Measurements from ENCODE around the gene DPM3. TPM values are rescaled to one million over a fixed set of nuclear protein-coding genes. Genes with fewer than 3 reads are reported as not detected.
"Not testable (repeated sequence)": the region's sequence is repeated elsewhere in the genome, so short reads cannot be mapped to it uniquely, and the experiment has no call there.

Gene DPM3
- polyA plus RNA-seq, 1 of the 3 experiments (the other 2 are of a cell fraction), result 317 TPM

- TF ChIP-seq TEAD4 (IDR thresholded peaks at IDR 0.05; ENCODE audit: borderline replicate concordance, insufficient read depth) (no peak), GATA2 (CRISPR knock-in tag; IDR thresholded peaks at IDR 0.05) (no peak), REST (IDR thresholded peaks at IDR 0.05; ENCODE audit: low read depth, low read length) (no peak), USF2 (IDR thresholded peaks at IDR 0.05; ENCODE audit: borderline replicate concordance, low read depth, low read length) (no peak), CTCF (IDR thresholded peaks at IDR 0.05) (no peak), RXRA (IDR thresholded peaks at IDR 0.05; ENCODE audit: borderline replicate concordance, low read depth) (no peak), RFX5 (IDR thresholded peaks at IDR 0.05; ENCODE audit: low read length) (no peak), USF1 (IDR thresholded peaks at IDR 0.05; ENCODE audit: borderline replicate concordance, low read depth) (no peak), TCF12 (IDR thresholded peaks at IDR 0.05) (no peak), FOXJ3 (CRISPR knock-in tag; IDR thresholded peaks at IDR 0.05) (no peak)
- Histone ChIP-seq H3K79me2 (ENCODE audit: insufficient read depth) (no peaks in the 10 kb centered on the region), H3K9me2 (no peaks in the 10 kb centered on the region), H4K20me1 (ENCODE audit: insufficient read depth) (no peaks in the 10 kb centered on the region), H3K9me3 (no peaks in the 10 kb centered on the region), H3K4me1 (ENCODE audit: control insufficient read depth in 1 of 2, insufficient read depth in 2 of 2, low read depth in 1 of 2, low read length in 1 of 2) (peaks cover 0 to 9% of the 10 kb centered on the region in 2 experiments; a peak in 1 of 4 replicates), H3K27me3 (ENCODE audit: insufficient read depth) (no peaks in the 10 kb centered on the region; the same call in 1 of the 2 replicates), H2AFZ (ENCODE audit: low read depth) (no peak overlapping the region), H3K4me3 (ENCODE audit: low read depth in 2 of 2, low read length in 1 of 2) (no peak overlapping the region), H3K27ac (ENCODE audit: low read depth in 2 of 2, low read length in 1 of 2) (no peak overlapping the region), H3K9ac (no peak overlapping the region), H3F3A (replicated peaks; ENCODE audit: insufficient read depth) (no peaks in the 10 kb centered on the region), H3K36me3 (replicated peaks in 1 of 2; ENCODE audit: control insufficient read depth in 1 of 2, insufficient read depth in 2 of 2, low read length in 1 of 2) (no peaks in the 10 kb centered on the region), H3K4me2 (no peak overlapping the region)
- DNase-seq, result no peak
- POLR2A ChIA-PET, result no interaction called here
- WGBS (ENCODE audit: low lambda C conversion rate), result 47% methylated on average over 6 of the region's 6 CpGs
- CTCF ChIA-PET, result interaction anchor here (0.8 to 4.5 kb wide), 6 partner anchors 27 to 73 kb away, joined by 3 to 21 read pairs (median 4); partner anchors contain the start of gene KRTCAP2
Observed at GRCh38 chr1:155120253-155120652, 20.1 kb downstream of the DPM3 start.

GRCh38 chr1:155118090-155118489 is 22.2 kb downstream of the DPM3 start:
- H3K27ac ChIP-seq (ENCODE audit: low read depth in 2 of 2, low read length in 1 of 2); POLR2A ChIA-PET; H3F3A ChIP-seq (replicated peaks; ENCODE audit: insufficient read depth); H3K9ac ChIP-seq; H3K4me2 ChIP-seq; H3K9me3 ChIP-seq; H3K9me2 ChIP-seq; H4K20me1 ChIP-seq (ENCODE audit: insufficient read depth); H3K36me3 ChIP-seq (replicated peaks in 1 of 2; ENCODE audit: control insufficient read depth in 1 of 2, insufficient read depth in 2 of 2, low read length in 1 of 2); H3K4me3 ChIP-seq (ENCODE audit: low read depth in 2 of 2, low read length in 1 of 2); H3K4me1 ChIP-seq (ENCODE audit: control insufficient read depth in 1 of 2, insufficient read depth in 2 of 2, low read depth in 1 of 2, low read length in 1 of 2); H3K79me2 ChIP-seq (ENCODE audit: insufficient read depth); H3K27me3 ChIP-seq (ENCODE audit: insufficient read depth); H2AFZ ChIP-seq (ENCODE audit: low read depth); DNase-seq: not testable (repeated sequence)
- CTCF ChIA-PET, result interaction anchor here (1.0 to 1.6 kb wide), 6 partner anchors 13 to 55 kb away, joined by 3 to 5 read pairs (median 4); partner anchors contain the start of gene KRTCAP2
- 81% methylated on average over 7 of the region's 7 CpGs for WGBS (ENCODE audit: low lambda C conversion rate)

Data from SK-N-SH (cell line).